Measurements from ENCODE around the gene RASGRP3. TPM values are rescaled to one million over a fixed set of nuclear protein-coding genes. Genes with fewer than 3 reads are reported as not detected.

The RASGRP3 gene
- total and polyA plus RNA-seq, 11 donors, result 17.7 to 73.3 (median 61.4) TPM

- H3K9me3 ChIP-seq, result no peaks in the 10 kb centered on the region
- no peak for DNase-seq
- no peak overlapping the region for H3K27ac ChIP-seq
- no peak overlapping the region for H3K4me3 ChIP-seq
- H3K4me1 ChIP-seq, result peaks cover 0 to 36% (median 11%) of the 10 kb centered on the region in 12 donors
- TF ChIP-seq CTCF (IDR thresholded peaks at IDR 0.05), result no peak
- no peaks in the 10 kb centered on the region for H3K27me3 ChIP-seq
- no peak for ATAC-seq
- intact Hi-C loops (cut with DNase I), result no loop called here
- peaks cover 0 to 76% (median 41%) of the 10 kb centered on the region in 9 donors for H3K36me3 ChIP-seq
- WGBS, 4 donors, result 92 to 95% (median 93%) methylated on average over 5 of the region's 5 CpGs
Observed at GRCh38 chr2:33526921-33527320, 50.5 kb downstream of the RASGRP3 start.

DNA sequence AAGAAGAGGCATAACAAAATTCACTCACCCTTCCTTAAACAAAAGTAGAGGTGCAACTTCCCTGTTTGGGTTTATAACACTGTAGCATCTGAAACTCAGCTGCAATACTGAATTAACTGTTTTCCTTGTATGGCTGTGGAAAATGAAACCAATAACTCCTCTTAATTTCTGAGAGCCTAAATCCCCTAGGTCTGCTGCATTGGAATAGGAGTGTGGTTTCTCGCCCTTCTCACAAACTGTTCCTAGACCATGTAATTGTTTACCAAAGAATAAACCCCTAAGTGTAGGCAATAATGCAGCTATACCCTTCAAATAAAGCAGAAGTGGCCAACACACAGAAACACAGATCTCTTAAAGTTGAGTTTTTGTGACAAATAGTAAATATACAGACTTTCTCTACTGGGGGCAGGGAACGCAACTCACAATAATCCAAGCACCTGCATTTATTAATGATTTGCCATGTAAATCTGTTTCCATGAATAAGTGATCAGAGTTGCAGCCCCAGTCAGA, 52.0 kb downstream of the RASGRP3 start:
- Histone ChIP-seq H3K4me3 (no peak overlapping the region), H3K27me3 (no peaks in the 10 kb centered on the region), H3K27ac (peak overlapping the region in 1 of 12 donors; percentile 17), H3K4me1 (peaks cover 0 to 31% (median 15%) of the 10 kb centered on the region in 12 donors), H3K36me3 (peaks cover 0 to 79% (median 33%) of the 10 kb centered on the region in 9 donors), H3K9me3 (no peaks in the 10 kb centered on the region)
- DNase-seq (no peak), ATAC-seq (no peak)
- TF ChIP-seq CTCF (IDR thresholded peaks at IDR 0.05) (no peak), POLR2A (IDR thresholded peaks at IDR 0.05) (no peak)
- 91 to 98% (median 96%) methylated on average over 2 of the region's 2 CpGs for WGBS, 4 donors
- intact Hi-C loops (cut with DNase I), result no loop called here

- TF ChIP-seq POLR2A (IDR thresholded peaks at IDR 0.05) (no peak), CTCF (IDR thresholded peaks at IDR 0.05) (no peak)
- ATAC-seq, result no peak
- Histone ChIP-seq H3K4me1 (peaks cover 0 to 31% (median 15%) of the 10 kb centered on the region in 12 donors), H3K27me3 (no peaks in the 10 kb centered on the region), H3K9me3 (no peaks in the 10 kb centered on the region), H3K4me3 (no peak overlapping the region), H3K36me3 (peaks cover 0 to 82% (median 28%) of the 10 kb centered on the region in 9 donors), H3K27ac (peak overlapping the region in 1 of 12 donors; percentile 37)
- WGBS, 4 donors, result 88 to 96% (median 90%) methylated on average over 6 of the region's 6 CpGs
- intact Hi-C loops (cut with DNase I), result loop anchor here in 3 of 10 donors (5.0 to 10.0 kb wide), 2 partner anchors 53 to 55 kb away; partner anchors contain the start of gene RASGRP3 (in 3 of the 3)
- DNase-seq, result no peak
Observed at GRCh38 chr2:33529771-33530481, 53.5 kb downstream of the RASGRP3 start.

DNA sequence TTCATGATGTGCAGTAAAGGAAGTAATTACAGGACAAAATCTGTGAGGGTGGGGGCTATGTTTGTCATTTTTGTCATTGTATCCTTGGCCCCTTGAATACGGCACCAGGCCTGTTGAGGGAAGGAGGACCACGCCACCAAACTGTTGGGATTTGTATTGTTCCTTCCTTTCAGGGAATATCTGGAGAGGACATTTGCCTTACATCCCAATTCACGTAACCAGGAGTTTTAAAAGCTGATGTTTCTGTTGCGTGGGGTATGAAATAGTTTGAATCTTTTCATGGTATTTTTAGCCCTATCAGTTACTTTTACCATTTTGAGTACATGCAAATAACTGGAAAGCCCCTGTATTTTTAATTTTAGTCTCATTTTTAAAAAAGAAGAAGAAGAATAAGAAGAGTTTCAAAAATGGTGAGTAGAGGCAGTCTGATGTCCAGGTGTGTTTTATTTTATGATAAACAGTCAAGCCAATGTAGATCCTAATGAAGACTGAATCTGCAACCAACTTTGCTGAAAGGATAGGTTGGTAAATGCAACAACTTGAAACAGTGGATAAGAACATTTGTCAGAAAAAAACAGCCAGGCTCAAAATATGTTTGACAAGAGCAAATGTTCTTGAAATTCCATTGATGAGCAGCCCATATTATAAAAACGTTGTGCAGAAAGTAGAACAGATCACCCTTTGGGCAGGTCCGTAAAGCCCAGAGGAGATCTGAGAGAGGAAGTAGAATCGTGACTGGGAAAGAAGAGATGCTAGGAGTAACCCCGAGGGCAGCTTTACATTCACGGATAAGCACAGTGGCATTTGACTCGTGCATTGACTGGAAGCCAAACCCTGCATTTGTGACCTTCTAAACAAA, 54.5 kb downstream of the RASGRP3 start:
- no peak for ATAC-seq
- Histone ChIP-seq H3K36me3 (peaks cover 0 to 79% (median 28%) of the 10 kb centered on the region in 9 donors), H3K4me1 (peaks cover 0 to 35% (median 18%) of the 10 kb centered on the region in 12 donors), H3K27me3 (no peaks in the 10 kb centered on the region), H3K4me3 (no peak overlapping the region), H3K27ac (no peak overlapping the region), H3K9me3 (no peaks in the 10 kb centered on the region)
- intact Hi-C loops (cut with DNase I), result loop anchor here in 3 of 10 donors (5.0 to 10.0 kb wide), 2 partner anchors 54 to 56 kb away; partner anchors contain the start of gene RASGRP3 (in 3 of the 3)
- WGBS, 4 donors, result 81 to 85% (median 82%) methylated on average over 10 of the region's 10 CpGs
- DNase-seq, result no peak
- TF ChIP-seq CTCF (IDR thresholded peaks at IDR 0.05) (no peak), POLR2A (IDR thresholded peaks at IDR 0.05) (no peak)
